IMR-90 (cell line): ENCODE measurements around the gene RAB3IL1. TPM values are rescaled to one million over a fixed set of nuclear protein-coding genes. Genes with fewer than 3 reads are reported as not detected.

ENCODE experiments used
- ATAC-seq: fragments of 200-7000 bp; cut with Tn5 transposase; 2 replicates; pipeline ENCODE4 v1.9.1; 2020; ENCODE audit warnings: low read depth, mild to moderate bottlenecking, moderate library complexity
- BruUV-seq: library from RNA; stranded (reverse); fragments of 400-500 nt; replicated peaks from 2 replicates; lab custom pipeline; 2021; lab: Mats Ljungman, UMichigan
- CTCF ChIA-PET: fragments of 300-600 bp; formaldehyde crosslinking; extraction: SDS; loops from one replicate; lab custom pipeline; 2021; ENCODE audit warnings: antibody characterized with exemption; lab: Yijun Ruan, JAX
- POLR2A ChIA-PET: fragments of 300-600 bp; sonication (Branson Sonifier 250); formaldehyde crosslinking; loops from one replicate; lab custom pipeline; 2022; ENCODE audit warnings: antibody characterized with exemption; ENCODE audit not compliant: unreplicated experiment; lab: Charles Lee
- DNase-seq: peaks from one replicate; pipeline ENCODE4 v3.0.0; 2013
- H2AFZ ChIP-seq: replicated peaks from 2 replicates; pipeline ENCODE3; 2013; ENCODE audit warnings: low read length, mild to moderate bottlenecking; ENCODE audit not compliant: poor library complexity
- H2AK5ac ChIP-seq: 2 replicates; pipeline ENCODE4 v1.6.1; 2013; ENCODE audit warnings: low read depth, low read length, inconsistent platforms
- H2AK9ac ChIP-seq: replicated peaks from 2 replicates; pipeline ENCODE3; 2013; ENCODE audit warnings: mild to moderate bottlenecking, low read depth, low read length, moderate library complexity; ENCODE audit not compliant: poor library complexity
- H2BK120ac ChIP-seq: 2 replicates; pipeline ENCODE4 v1.6.1; 2013; ENCODE audit warnings: low read depth, low read length, inconsistent platforms
- H2BK15ac ChIP-seq: 3 replicates; pipeline ENCODE4 v1.6.1; 2013; ENCODE audit warnings: low read depth, low read length, inconsistent platforms
- H2BK20ac ChIP-seq: 2 replicates; pipeline ENCODE4 v1.6.1; 2013; ENCODE audit warnings: low read depth, mild to moderate bottlenecking, inconsistent platforms, low read length, moderate library complexity
- H2BK5ac ChIP-seq: 2 replicates; pipeline ENCODE4 v1.6.1; 2013; ENCODE audit warnings: mild to moderate bottlenecking, low read depth, low read length, inconsistent platforms; ENCODE audit not compliant: poor library complexity, severe bottlenecking
- H3K14ac ChIP-seq: replicated peaks from 2 replicates; pipeline ENCODE4 v1.6.1; 2013; ENCODE audit warnings: low read depth, low read length, inconsistent platforms
- H3K18ac ChIP-seq: 2 replicates; pipeline ENCODE4 v1.6.1; 2013; ENCODE audit warnings: low read depth, low read length, control low read depth
- H3K23ac ChIP-seq: 2 replicates; pipeline ENCODE4 v1.6.1; 2013; ENCODE audit warnings: low read depth, low read length, inconsistent platforms
- H3K27ac ChIP-seq: 2 replicates; pipeline ENCODE4 v1.5.1; 2013; ENCODE audit warnings: mild to moderate bottlenecking, control low read depth, low read length; ENCODE audit not compliant: insufficient read depth
- H3K27me3 ChIP-seq: 2 replicates; pipeline ENCODE4 v1.6.1; 2013; ENCODE audit warnings: low read length; ENCODE audit not compliant: control insufficient read depth, insufficient read depth
- H3K36me3 ChIP-seq: 2 replicates; pipeline ENCODE4 v1.6.1; 2013; ENCODE audit warnings: low read length, mixed read lengths; ENCODE audit not compliant: control insufficient read depth, insufficient read depth
- H3K4ac ChIP-seq: 2 replicates; pipeline ENCODE4 v1.6.1; 2013; ENCODE audit warnings: low read depth, low read length, inconsistent platforms
- H3K4me1 ChIP-seq: 2 replicates; pipeline ENCODE4 v1.6.1; 2013; ENCODE audit warnings: low read length, mixed read lengths; ENCODE audit not compliant: control insufficient read depth, insufficient read depth
- H3K4me2 ChIP-seq: 2 replicates; pipeline ENCODE4 v1.6.1; 2013; ENCODE audit warnings: low read depth, mild to moderate bottlenecking, control low read depth, low read length, moderate library complexity
- H3K4me3 ChIP-seq: 2 replicates; pipeline ENCODE4 v1.5.1; 2013; ENCODE audit warnings: low read depth, mild to moderate bottlenecking, control low read depth, low read length, moderate library complexity; ENCODE audit not compliant: insufficient read depth
- H3K56ac ChIP-seq: 2 replicates; pipeline ENCODE4 v1.6.1; 2013; ENCODE audit warnings: low read length, inconsistent platforms; ENCODE audit not compliant: insufficient read depth; ENCODE audit errors: extremely low read depth
- H3K79me1 ChIP-seq, 2 experiments: 2 replicates each; pipeline ENCODE4 v1.6.1; 2013; ENCODE audit warnings: low read length in 2 of 2, inconsistent platforms in 1 of 2, low read depth in 1 of 2
- H3K9ac ChIP-seq: 2 replicates; pipeline ENCODE4 v1.6.1; 2013; ENCODE audit warnings: low read depth, low read length, control low read depth
- H3K9me1 ChIP-seq: 2 replicates; pipeline ENCODE4 v1.6.1; 2013; ENCODE audit warnings: low read length, inconsistent platforms; ENCODE audit not compliant: insufficient read depth
- H3K9me3 ChIP-seq: 2 replicates; pipeline ENCODE4 v1.6.1; 2013; ENCODE audit warnings: low read length; ENCODE audit not compliant: control insufficient read depth, insufficient read depth
- H4K20me1 ChIP-seq: 2 replicates; pipeline ENCODE4 v1.6.1; 2013; ENCODE audit warnings: low read length, inconsistent platforms; ENCODE audit not compliant: insufficient read depth
- H4K5ac ChIP-seq: 2 replicates; pipeline ENCODE4 v1.6.1; 2013; ENCODE audit warnings: mild to moderate bottlenecking, low read depth, low read length, control low read depth
- H4K8ac ChIP-seq, 2 experiments: 2 replicates each; pipeline ENCODE4 v1.6.1; 2013; ENCODE audit warnings: low read depth in 2 of 2, low read length in 2 of 2, control low read depth in 1 of 2, inconsistent platforms in 1 of 2
- H4K91ac ChIP-seq: 2 replicates; pipeline ENCODE4 v1.6.1; 2013; ENCODE audit warnings: low read depth, low read length, inconsistent platforms; ENCODE audit not compliant: insufficient read depth
- BHLHE40 ChIP-seq: fragments of 150-350 bp; IDR thresholded peaks from 2 replicates; pipeline ENCODE4 v1.6.1; 2016; ENCODE audit warnings: mild to moderate bottlenecking, low read depth, low read length
- CEBPB ChIP-seq: IDR thresholded peaks from 2 replicates; pipeline ENCODE4 v1.6.1; 2012; ENCODE audit warnings: low read depth, low read length, improper control_type of control experiment
- CHD1 ChIP-seq: IDR thresholded peaks from 2 replicates; pipeline ENCODE4 v1.6.1; 2012; ENCODE audit warnings: low read depth, low read length, improper control_type of control experiment
- CTCF ChIP-seq: conservative IDR thresholded peaks from 2 replicates; pipeline ENCODE4 v1.5.1; 2012; ENCODE audit warnings: mild to moderate bottlenecking, low read depth, low read length, improper control_type of control experiment
- FOS ChIP-seq: fragments of 150-350 bp; IDR thresholded peaks from 2 replicates; pipeline ENCODE4 v1.6.1; 2016; ENCODE audit warnings: low read depth, low read length
- MAFK ChIP-seq: IDR thresholded peaks from 2 replicates; pipeline ENCODE4 v1.6.1; 2012; ENCODE audit warnings: low read depth, low read length, improper control_type of control experiment
- MAZ ChIP-seq: IDR thresholded peaks from 2 replicates; pipeline ENCODE4 v1.6.1; 2012; ENCODE audit warnings: low read depth, mild to moderate bottlenecking, low read length, improper control_type of control experiment, moderate library complexity, borderline replicate concordance
- MXI1 ChIP-seq: IDR thresholded peaks from 2 replicates; pipeline ENCODE4 v1.6.1; 2012; ENCODE audit warnings: low read depth, mild to moderate bottlenecking, low read length, moderate library complexity, borderline replicate concordance
- POLR2A ChIP-seq: IDR thresholded peaks from 2 replicates; pipeline ENCODE4 v1.6.1; 2012; ENCODE audit warnings: mild to moderate bottlenecking, low read depth, low read length
- RAD21 ChIP-seq: IDR thresholded peaks from 2 replicates; pipeline ENCODE4 v1.6.1; 2012; ENCODE audit warnings: low read length, improper control_type of control experiment
- RCOR1 ChIP-seq: IDR thresholded peaks from 2 replicates; pipeline ENCODE4 v1.6.1; 2012; ENCODE audit warnings: mild to moderate bottlenecking, low read length, improper control_type of control experiment; ENCODE audit not compliant: insufficient replicate concordance
- RFX5 ChIP-seq: IDR thresholded peaks from 2 replicates; pipeline ENCODE4 v1.8.0; 2012; ENCODE audit warnings: low read depth, mild to moderate bottlenecking, low read length, moderate library complexity
- SMC3 ChIP-seq: fragments of 150-350 bp; IDR thresholded peaks from 2 replicates; pipeline ENCODE4 v1.6.1; 2016; ENCODE audit warnings: low read depth, mild to moderate bottlenecking, antibody characterized with exemption, low read length, moderate library complexity
- WGBS, 2 experiments: methylation state at CpG; one replicate each; pipeline versions ENCODE4 v1.1.5 to v1.1.7; 2013; ENCODE audit warnings: missing lambda C conversion rate in 2 of 2; ENCODE audit not compliant: insufficient read length in 1 of 2; ENCODE audit errors: extremely low coverage in 2 of 2; 5-methylcytosine and 5-hydroxymethylcytosine counted together
- dilution Hi-C: fragments of 300-500 bp; cut with HindIII; formaldehyde crosslinking; loops from one replicate; pipeline ENCODE4 v1.14.3; 2018; ENCODE audit warnings: low sequenced_read_pairs; ENCODE audit not compliant: unreplicated experiment
- in situ Hi-C: fragments of 300-500 bp; cut with MboI; formaldehyde crosslinking; loops from 3 replicates; pipeline ENCODE4 v1.14.3; 2019; ENCODE audit warnings: low sequenced_read_pairs, inconsistent platforms, mixed read lengths
- intact Hi-C: fragments of 100-400 bp; cut with micrococcal nuclease; formaldehyde crosslinking; loops from 2 replicates; pipeline ENCODE4 v1.10.0; 2022
- polyA plus RNA-seq, 3 experiments: library from polyadenylated mRNA; depleted of rRNA; stranded (reverse); fragments of >200 nt; gene quantifications; 2 replicates each; pipeline ENCODE4 v1.2.3, GENCODE V29; 2012; ENCODE audit warnings: low replicate concordance in 1 of 3
- total RNA-seq: library from RNA; depleted of rRNA; stranded (reverse); fragments of >200 nt; gene quantifications from 2 replicates; pipeline ENCODE4 v1.2.3, GENCODE V29; 2012
- TF ChIP-seq, protein P1 (sequence below): fragments of 150-350 bp; IDR thresholded peaks from 2 replicates; pipeline ENCODE4 v1.6.1; 2016; ENCODE audit warnings: low read depth, mild to moderate bottlenecking, low read length, moderate library complexity, borderline replicate concordance
- TF ChIP-seq, protein P2 (sequence below): fragments of 150-350 bp; IDR thresholded peaks from 2 replicates; pipeline ENCODE4 v1.6.1; 2017; ENCODE audit warnings: mild to moderate bottlenecking, antibody characterized with exemption, low read length, low read depth

Gene RAB3IL1
- total and polyA plus RNA-seq, 2 of the 4 experiments (the other 2 are of a cell fraction) = 0.72 to 1.9 TPM

GRCh38 chr11:61886643-61887042 is 30.7 kb downstream of the RAB3IL1 start:
- in situ Hi-C loops = no loop called here
- no peaks in the 10 kb centered on the region; the same call in 1 of the 2 replicates for H3K36me3 ChIP-seq
- CTCF ChIA-PET = no interaction called here

More at GRCh38 chr11:61886643-61887042, 30.7 kb downstream of the RAB3IL1 start:
- peaks cover 24% of the 10 kb centered on the region for H3K4me1 ChIP-seq
- H4K20me1 ChIP-seq = peaks cover 22% of the 10 kb centered on the region; the same call in 1 of the 2 replicates
- intact Hi-C loops = no loop called here
- no peak overlapping the region for H4K8ac ChIP-seq
- POLR2A ChIA-PET = no interaction called here
- no peak for ATAC-seq
- peaks cover 18% of the 10 kb centered on the region for H3K9me1 ChIP-seq
- H3K79me1 ChIP-seq = peaks cover 33 to 88% of the 10 kb centered on the region in 2 experiments
- dilution Hi-C loops = no loop called here
- TF ChIP-seq RFX5 (no peak), FOS (no peak), SMC3 (no peak), RCOR1 (no peak), CEBPB (no peak), MAFK (no peak), CTCF (no peak), MAZ (no peak), BHLHE40 (no peak), MXI1 (no peak), CHD1 (no peak), POLR2A (no peak), RAD21 (no peak)
- TF ChIP-seq, protein P1, sequence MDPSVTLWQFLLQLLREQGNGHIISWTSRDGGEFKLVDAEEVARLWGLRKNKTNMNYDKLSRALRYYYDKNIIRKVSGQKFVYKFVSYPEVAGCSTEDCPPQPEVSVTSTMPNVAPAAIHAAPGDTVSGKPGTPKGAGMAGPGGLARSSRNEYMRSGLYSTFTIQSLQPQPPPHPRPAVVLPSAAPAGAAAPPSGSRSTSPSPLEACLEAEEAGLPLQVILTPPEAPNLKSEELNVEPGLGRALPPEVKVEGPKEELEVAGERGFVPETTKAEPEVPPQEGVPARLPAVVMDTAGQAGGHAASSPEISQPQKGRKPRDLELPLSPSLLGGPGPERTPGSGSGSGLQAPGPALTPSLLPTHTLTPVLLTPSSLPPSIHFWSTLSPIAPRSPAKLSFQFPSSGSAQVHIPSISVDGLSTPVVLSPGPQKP = no peak
- TF ChIP-seq, protein P2, sequence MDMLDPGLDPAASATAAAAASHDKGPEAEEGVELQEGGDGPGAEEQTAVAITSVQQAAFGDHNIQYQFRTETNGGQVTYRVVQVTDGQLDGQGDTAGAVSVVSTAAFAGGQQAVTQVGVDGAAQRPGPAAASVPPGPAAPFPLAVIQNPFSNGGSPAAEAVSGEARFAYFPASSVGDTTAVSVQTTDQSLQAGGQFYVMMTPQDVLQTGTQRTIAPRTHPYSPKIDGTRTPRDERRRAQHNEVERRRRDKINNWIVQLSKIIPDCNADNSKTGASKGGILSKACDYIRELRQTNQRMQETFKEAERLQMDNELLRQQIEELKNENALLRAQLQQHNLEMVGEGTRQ = no peak
- H2BK15ac ChIP-seq = no peak overlapping the region
- no peak overlapping the region; the same call in 1 of the 2 replicates for H3K4ac ChIP-seq
- peaks cover 3% of the 10 kb centered on the region; the same call in 1 of the 2 replicates for H3K9me3 ChIP-seq
- H2AFZ ChIP-seq = no peak overlapping the region
- no peak overlapping the region for H3K18ac ChIP-seq
- no peak overlapping the region for H3K9ac ChIP-seq
- H2BK120ac ChIP-seq = no peak overlapping the region
- H3K14ac ChIP-seq = 0 out of 2 replicates have a peak overlapping the region, but pooled peaks have one; percentile 4
- no peak overlapping the region for H3K27ac ChIP-seq
- H2BK5ac ChIP-seq = no peak overlapping the region
- no peak overlapping the region for H3K4me3 ChIP-seq
- no peak overlapping the region for H2AK9ac ChIP-seq
- H4K91ac ChIP-seq = peak overlapping the region; percentile 45; the same call in 1 of the 2 replicates
- H2BK20ac ChIP-seq = no peak overlapping the region
- no peak overlapping the region for H3K4me2 ChIP-seq
- H3K23ac ChIP-seq = no peak overlapping the region
- WGBS, 2 experiments = 93% methylated on average over 3 of the region's 3 CpGs; no CpG with 5 or more reads in 1 of the 2 experiments
- peak overlapping the region; percentile 55; the same call in 1 of the 2 replicates for H2AK5ac ChIP-seq
- H4K5ac ChIP-seq = no peak overlapping the region
- DNase-seq = no peak
- no peaks in the 10 kb centered on the region for H3K27me3 ChIP-seq
- H3K56ac ChIP-seq = no peak overlapping the region
- BruUV-seq = no TSS peak
